ENCODE results near the gene VGLL4. TPM values are rescaled to one million over a fixed set of nuclear protein-coding genes. Genes with fewer than 3 reads are reported as not detected.

The VGLL4 gene
- polyA plus RNA-seq, 1 donor from 2014 or later: 113 TPM

DNA sequence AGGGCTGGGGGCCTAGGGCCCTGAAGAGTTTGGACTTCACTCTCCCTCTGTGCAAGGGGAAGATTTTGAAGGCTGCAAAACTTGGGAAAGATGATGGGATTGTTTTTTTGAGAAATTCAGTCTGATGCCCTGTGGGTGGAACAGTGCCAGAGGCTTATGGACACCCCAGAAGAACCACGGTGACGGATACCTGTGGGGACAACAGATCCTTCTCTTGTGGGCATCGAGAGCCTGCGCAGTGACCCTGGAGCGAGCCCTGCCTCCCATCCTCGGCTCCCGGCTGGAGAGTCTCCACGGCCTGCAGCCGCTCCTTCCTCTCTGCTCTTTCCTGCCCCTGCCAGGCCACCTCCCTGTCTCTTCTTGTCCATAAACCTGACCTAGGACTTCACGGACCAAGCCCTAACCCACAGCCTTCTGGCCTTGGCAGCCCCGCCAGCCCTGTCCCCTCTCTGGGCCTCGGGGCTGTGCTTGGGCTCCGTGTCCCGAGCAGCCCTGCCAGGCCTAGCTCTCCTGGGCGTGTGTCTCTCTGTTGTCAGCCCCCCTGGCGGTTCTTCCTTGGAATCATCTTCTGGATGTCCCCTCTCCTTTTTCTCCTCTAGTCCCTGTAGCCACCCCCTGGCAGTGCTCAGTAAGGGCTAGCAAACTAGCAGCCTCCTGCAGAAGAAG is 98.4 kb downstream of the VGLL4 start:
- Histone ChIP-seq H3K4me2 (ENCODE audit: low read length) (no peak overlapping the region), H3K9me3 (ENCODE audit: low read length) (no peaks in the 10 kb centered on the region), H3K27me3 (ENCODE audit: insufficient read depth, low read depth, low read length) (no peaks in the 10 kb centered on the region), H3K27ac (ENCODE audit: low read length) (no peak overlapping the region), H2AFZ (ENCODE audit: low read depth, low read length) (no peak overlapping the region), H3K36me3 (ENCODE audit: insufficient read depth, low read length) (no peaks in the 10 kb centered on the region), H4K20me1 (ENCODE audit: insufficient read depth) (no peaks in the 10 kb centered on the region), H3K9ac (ENCODE audit: low read length) (no peak overlapping the region), H3F3A (ENCODE audit: insufficient read depth, low read length, poor library complexity, severe bottlenecking) (no peaks in the 10 kb centered on the region), H3K4me3 (ENCODE audit: low read length) (no peak overlapping the region), H3K9me2 (ENCODE audit: insufficient read depth, low read length) (no peaks in the 10 kb centered on the region), H3K79me2 (replicated peaks; ENCODE audit: insufficient read depth, low read length) (no peaks in the 10 kb centered on the region)
- no peak for TF ChIP-seq EZH2 (IDR thresholded peaks at IDR 0.05; ENCODE audit: borderline replicate concordance, insufficient read depth, low read length, poor library complexity, severe bottlenecking)

DNA sequence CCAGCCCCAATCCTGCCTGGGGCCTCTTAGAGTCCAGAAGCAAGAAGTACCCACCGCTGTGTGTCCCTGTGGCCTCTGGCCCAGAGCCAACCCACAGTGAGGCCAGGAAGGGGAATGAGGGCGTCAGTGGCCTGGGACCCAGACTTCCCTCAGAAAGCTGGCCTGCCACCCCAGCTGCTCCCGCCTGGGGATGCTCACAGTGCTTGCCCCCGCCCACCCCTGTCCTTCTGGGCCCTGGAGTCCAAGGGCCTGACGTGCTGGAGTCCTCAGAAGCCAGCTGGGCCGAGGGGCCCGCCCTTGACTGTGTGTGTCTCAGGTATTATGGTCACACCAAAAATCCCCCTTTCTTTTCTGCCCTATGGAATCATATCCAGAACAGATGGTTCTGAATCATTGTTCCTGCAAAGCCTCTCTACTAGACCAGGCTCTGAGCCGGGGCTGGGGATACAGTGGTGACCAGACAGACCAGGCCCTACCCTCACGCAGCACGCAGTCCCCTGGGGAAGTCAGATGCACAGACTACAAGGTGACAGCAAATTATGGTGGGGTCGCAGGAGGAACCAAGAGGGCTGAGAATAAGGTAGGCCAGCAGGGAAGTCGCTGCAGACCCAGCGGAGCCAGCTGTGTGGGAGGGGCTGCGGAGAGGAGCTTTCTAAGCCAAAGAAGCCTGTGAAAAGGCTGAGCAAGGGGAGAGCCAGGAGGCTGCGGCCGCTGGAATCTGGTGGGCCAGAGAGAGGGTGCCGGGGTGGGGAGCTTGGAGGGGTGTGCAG is 99.1 kb downstream of the VGLL4 start:
- Histone ChIP-seq H4K20me1 (ENCODE audit: insufficient read depth) (no peaks in the 10 kb centered on the region), H3K4me3 (ENCODE audit: low read length) (no peak overlapping the region), H3K27me3 (ENCODE audit: insufficient read depth, low read depth, low read length) (no peaks in the 10 kb centered on the region), H3K9ac (ENCODE audit: low read length) (no peak overlapping the region), H3K79me2 (replicated peaks; ENCODE audit: insufficient read depth, low read length) (no peaks in the 10 kb centered on the region), H3K4me2 (ENCODE audit: low read length) (no peak overlapping the region), H2AFZ (ENCODE audit: low read depth, low read length) (no peak overlapping the region), H3K36me3 (ENCODE audit: insufficient read depth, low read length) (no peaks in the 10 kb centered on the region), H3K9me2 (ENCODE audit: insufficient read depth, low read length) (no peaks in the 10 kb centered on the region), H3K27ac (ENCODE audit: low read length) (no peak overlapping the region), H3K9me3 (ENCODE audit: low read length) (no peaks in the 10 kb centered on the region), H3F3A (ENCODE audit: insufficient read depth, low read length, poor library complexity, severe bottlenecking) (no peaks in the 10 kb centered on the region)
- TF ChIP-seq SMC3 (conservative IDR thresholded peaks at IDR 0.05; ENCODE audit: poor library complexity): no peak
- no peak for TF ChIP-seq MXI1 (conservative IDR thresholded peaks at IDR 0.05; ENCODE audit: poor library complexity, severe bottlenecking)
- TF ChIP-seq, protein P1, sequence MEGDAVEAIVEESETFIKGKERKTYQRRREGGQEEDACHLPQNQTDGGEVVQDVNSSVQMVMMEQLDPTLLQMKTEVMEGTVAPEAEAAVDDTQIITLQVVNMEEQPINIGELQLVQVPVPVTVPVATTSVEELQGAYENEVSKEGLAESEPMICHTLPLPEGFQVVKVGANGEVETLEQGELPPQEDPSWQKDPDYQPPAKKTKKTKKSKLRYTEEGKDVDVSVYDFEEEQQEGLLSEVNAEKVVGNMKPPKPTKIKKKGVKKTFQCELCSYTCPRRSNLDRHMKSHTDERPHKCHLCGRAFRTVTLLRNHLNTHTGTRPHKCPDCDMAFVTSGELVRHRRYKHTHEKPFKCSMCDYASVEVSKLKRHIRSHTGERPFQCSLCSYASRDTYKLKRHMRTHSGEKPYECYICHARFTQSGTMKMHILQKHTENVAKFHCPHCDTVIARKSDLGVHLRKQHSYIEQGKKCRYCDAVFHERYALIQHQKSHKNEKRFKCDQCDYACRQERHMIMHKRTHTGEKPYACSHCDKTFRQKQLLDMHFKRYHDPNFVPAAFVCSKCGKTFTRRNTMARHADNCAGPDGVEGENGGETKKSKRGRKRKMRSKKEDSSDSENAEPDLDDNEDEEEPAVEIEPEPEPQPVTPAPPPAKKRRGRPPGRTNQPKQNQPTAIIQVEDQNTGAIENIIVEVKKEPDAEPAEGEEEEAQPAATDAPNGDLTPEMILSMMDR (IDR thresholded peaks at IDR 0.05; ENCODE audit: poor library complexity, severe bottlenecking): no peak
- TF ChIP-seq POLR2AphosphoS5 (IDR thresholded peaks at IDR 0.05): no peak
- TF ChIP-seq, protein P2, sequence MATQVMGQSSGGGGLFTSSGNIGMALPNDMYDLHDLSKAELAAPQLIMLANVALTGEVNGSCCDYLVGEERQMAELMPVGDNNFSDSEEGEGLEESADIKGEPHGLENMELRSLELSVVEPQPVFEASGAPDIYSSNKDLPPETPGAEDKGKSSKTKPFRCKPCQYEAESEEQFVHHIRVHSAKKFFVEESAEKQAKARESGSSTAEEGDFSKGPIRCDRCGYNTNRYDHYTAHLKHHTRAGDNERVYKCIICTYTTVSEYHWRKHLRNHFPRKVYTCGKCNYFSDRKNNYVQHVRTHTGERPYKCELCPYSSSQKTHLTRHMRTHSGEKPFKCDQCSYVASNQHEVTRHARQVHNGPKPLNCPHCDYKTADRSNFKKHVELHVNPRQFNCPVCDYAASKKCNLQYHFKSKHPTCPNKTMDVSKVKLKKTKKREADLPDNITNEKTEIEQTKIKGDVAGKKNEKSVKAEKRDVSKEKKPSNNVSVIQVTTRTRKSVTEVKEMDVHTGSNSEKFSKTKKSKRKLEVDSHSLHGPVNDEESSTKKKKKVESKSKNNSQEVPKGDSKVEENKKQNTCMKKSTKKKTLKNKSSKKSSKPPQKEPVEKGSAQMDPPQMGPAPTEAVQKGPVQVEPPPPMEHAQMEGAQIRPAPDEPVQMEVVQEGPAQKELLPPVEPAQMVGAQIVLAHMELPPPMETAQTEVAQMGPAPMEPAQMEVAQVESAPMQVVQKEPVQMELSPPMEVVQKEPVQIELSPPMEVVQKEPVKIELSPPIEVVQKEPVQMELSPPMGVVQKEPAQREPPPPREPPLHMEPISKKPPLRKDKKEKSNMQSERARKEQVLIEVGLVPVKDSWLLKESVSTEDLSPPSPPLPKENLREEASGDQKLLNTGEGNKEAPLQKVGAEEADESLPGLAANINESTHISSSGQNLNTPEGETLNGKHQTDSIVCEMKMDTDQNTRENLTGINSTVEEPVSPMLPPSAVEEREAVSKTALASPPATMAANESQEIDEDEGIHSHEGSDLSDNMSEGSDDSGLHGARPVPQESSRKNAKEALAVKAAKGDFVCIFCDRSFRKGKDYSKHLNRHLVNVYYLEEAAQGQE (IDR thresholded peaks at IDR 0.05; ENCODE audit: borderline replicate concordance): no peak
- no peak for TF ChIP-seq EZH2 (IDR thresholded peaks at IDR 0.05; ENCODE audit: borderline replicate concordance, insufficient read depth, low read length, poor library complexity, severe bottlenecking)
- TF ChIP-seq TAF1 (IDR thresholded peaks at IDR 0.05; ENCODE audit: low read depth): no peak
- TF ChIP-seq EP300 (conservative IDR thresholded peaks at IDR 0.05; ENCODE audit: poor library complexity, severe bottlenecking): no peak
- no peak for TF ChIP-seq RAD21 (conservative IDR thresholded peaks at IDR 0.05)
